Right lobe of liver (tissue), 4 donors: ENCODE results near the gene RSRC1.

Experiments
- POLR2A ChIP-seq: fragments of 450-650 bp; IDR thresholded peaks from one replicate; pipeline ENCODE4 v1.6.1; 2017; ENCODE audit warnings: antibody characterized with exemption, mild to moderate bottlenecking
- TF ChIP-seq, protein P1 (sequence below), 4 donors: fragments of 200-600 bp in 3 of 4; fragments of 450-650 bp in 1 of 4; IDR thresholded peaks; one replicate each; pipeline versions ENCODE4 v1.5.1 to v1.8.0; 2016 to 2022; ENCODE audit warnings: antibody characterized with exemption in 4 of 4, mild to moderate bottlenecking in 2 of 4
- donor health status: DM: no; HTN: no; CAD: no.
- donor health status: DM: no; HTN: no; CAD: no.
- donor health status: DM: no; HTN: yes; CAD: no.

DNA sequence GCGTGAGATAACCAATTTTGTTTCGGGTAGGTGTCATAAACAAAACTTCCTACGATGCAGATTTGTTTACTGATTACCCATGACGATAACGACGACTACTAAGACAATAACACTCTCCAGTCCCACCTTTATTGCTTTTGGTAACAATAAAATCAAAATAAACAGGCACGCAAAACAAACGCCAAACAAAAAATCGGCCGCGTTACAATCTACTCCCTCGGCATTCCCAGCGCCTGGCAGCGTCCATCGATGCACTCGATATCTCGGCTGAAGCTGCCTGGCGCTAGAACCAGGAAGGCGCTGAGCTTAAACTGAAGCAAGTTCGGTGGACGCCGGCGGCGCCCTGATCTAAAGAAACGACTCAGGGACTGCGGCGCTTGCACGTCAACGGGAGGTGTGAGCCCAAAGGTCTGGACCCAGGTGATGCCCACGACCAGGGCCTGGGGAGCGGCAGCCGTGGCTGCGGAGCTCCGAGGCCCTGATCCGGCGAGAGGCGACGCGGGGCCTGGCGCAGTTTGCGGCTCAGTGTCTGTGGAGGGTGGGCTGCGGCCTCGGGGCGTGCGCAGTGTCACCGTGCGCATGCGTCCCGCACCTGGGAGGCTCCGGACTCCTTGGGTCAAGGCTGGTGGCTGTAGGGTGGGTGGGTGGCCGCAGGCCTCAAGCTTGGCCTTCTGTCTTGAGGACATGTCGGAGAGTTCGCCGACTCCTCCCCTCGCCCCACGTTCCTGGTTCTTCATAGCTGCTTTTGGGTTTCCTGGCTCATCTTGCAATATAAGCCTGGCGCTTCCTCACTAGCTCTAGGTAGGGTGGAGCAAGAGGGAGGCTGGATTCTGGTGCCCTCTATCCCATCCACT, at the start of gene RSRC1:
- TF ChIP-seq, protein P1, sequence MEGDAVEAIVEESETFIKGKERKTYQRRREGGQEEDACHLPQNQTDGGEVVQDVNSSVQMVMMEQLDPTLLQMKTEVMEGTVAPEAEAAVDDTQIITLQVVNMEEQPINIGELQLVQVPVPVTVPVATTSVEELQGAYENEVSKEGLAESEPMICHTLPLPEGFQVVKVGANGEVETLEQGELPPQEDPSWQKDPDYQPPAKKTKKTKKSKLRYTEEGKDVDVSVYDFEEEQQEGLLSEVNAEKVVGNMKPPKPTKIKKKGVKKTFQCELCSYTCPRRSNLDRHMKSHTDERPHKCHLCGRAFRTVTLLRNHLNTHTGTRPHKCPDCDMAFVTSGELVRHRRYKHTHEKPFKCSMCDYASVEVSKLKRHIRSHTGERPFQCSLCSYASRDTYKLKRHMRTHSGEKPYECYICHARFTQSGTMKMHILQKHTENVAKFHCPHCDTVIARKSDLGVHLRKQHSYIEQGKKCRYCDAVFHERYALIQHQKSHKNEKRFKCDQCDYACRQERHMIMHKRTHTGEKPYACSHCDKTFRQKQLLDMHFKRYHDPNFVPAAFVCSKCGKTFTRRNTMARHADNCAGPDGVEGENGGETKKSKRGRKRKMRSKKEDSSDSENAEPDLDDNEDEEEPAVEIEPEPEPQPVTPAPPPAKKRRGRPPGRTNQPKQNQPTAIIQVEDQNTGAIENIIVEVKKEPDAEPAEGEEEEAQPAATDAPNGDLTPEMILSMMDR (IDR thresholded peaks at IDR 0.05), result no peak
- no peak for TF ChIP-seq POLR2A
